ENCODE data around the gene SLC25A13.

SLC25A13 gene

DNA sequence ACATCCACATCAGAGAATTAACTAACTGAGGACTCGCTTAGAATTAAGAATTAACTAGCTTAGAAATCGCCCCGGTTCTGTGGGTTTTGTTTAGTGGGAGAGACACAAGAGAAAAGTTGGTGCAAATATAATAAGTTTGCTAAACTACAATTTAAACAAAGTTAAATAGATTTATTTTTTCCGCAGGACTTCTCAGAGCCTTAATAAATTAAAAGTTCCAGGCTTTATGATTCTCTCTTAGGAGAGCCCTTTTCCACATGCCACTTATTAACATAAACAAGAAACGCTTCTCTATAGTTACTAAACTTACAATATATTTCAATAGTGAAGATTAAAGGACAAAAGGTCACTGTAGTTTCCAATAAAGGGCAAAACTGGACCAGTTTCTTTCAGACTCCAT, 100.0 kb downstream of the SLC25A13 start:
- no peak for DNase-seq (ENCODE audit: low spot score)
- in situ Hi-C loops (cut with MboI; ENCODE audit: low pct_unique_long_range_greater_than_20kb, low sequenced_read_pairs, unreplicated experiment): no loop called here
- TF ChIP-seq, protein P1, sequence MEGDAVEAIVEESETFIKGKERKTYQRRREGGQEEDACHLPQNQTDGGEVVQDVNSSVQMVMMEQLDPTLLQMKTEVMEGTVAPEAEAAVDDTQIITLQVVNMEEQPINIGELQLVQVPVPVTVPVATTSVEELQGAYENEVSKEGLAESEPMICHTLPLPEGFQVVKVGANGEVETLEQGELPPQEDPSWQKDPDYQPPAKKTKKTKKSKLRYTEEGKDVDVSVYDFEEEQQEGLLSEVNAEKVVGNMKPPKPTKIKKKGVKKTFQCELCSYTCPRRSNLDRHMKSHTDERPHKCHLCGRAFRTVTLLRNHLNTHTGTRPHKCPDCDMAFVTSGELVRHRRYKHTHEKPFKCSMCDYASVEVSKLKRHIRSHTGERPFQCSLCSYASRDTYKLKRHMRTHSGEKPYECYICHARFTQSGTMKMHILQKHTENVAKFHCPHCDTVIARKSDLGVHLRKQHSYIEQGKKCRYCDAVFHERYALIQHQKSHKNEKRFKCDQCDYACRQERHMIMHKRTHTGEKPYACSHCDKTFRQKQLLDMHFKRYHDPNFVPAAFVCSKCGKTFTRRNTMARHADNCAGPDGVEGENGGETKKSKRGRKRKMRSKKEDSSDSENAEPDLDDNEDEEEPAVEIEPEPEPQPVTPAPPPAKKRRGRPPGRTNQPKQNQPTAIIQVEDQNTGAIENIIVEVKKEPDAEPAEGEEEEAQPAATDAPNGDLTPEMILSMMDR (IDR thresholded peaks at IDR 0.05; ENCODE audit: extremely low read depth, insufficient read depth, missing control alignments): no peak

GRCh38 chr7:96219378-96220130, 102.3 kb downstream of the SLC25A13 start:
- DNase-seq (ENCODE audit: low spot score): no peak
- in situ Hi-C loops (cut with MboI; ENCODE audit: low pct_unique_long_range_greater_than_20kb, low sequenced_read_pairs, unreplicated experiment): no loop called here
- TF ChIP-seq, protein P1 (IDR thresholded peaks at IDR 0.05; ENCODE audit: extremely low read depth, insufficient read depth, missing control alignments): no peak

GRCh38 chr7:96218664-96219243, 103.1 kb downstream of the SLC25A13 start:
- TF ChIP-seq, protein P1 (IDR thresholded peaks at IDR 0.05; ENCODE audit: extremely low read depth, insufficient read depth, missing control alignments): no peak
- in situ Hi-C loops (cut with MboI; ENCODE audit: low pct_unique_long_range_greater_than_20kb, low sequenced_read_pairs, unreplicated experiment): no loop called here
- no peak for DNase-seq (ENCODE audit: low spot score)

DNA sequence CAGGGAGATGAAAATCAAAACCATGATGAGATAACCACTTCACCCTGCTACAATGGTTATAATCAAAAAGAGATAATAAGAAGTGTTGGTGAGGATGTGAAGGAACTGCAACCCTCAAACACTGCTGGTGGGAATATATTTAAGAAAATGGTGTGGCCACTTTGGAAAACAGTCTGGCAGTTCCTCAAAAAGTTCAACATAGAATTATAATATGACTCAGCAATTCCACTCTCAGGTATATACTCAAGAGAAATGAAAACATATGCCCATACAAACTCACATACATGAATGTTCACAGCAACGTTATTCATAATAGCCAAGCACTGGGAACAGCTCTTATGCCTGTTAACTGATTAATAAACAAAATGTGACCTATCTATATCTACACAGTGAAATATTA, 104.8 kb downstream of the SLC25A13 start:
- DNase-seq (ENCODE audit: low spot score): no peak
- in situ Hi-C loops (cut with MboI; ENCODE audit: low pct_unique_long_range_greater_than_20kb, low sequenced_read_pairs, unreplicated experiment): no loop called here
- TF ChIP-seq, protein P1 (IDR thresholded peaks at IDR 0.05; ENCODE audit: extremely low read depth, insufficient read depth, missing control alignments): no peak

DNA sequence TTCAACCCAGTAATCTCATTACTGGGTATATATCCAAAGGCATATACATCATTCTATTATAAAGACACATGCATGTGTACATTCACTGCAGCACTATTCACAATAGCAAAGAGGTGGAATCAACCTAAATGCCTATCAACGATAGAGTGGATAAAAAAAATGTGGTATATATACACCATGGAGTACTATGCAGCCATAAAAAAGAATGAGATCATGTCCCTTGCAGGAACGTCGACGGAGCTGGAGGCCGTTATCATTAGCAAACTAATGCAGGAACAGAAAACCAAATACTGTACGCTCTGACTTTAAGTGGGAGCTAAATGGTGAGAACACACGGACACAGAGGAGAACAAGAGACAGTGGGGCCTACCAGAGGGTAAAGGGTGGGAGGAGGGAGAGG, 105.5 kb downstream of the SLC25A13 start:
- TF ChIP-seq, protein P1 (IDR thresholded peaks at IDR 0.05; ENCODE audit: extremely low read depth, insufficient read depth, missing control alignments): no peak
- DNase-seq (ENCODE audit: low spot score): no peak
- in situ Hi-C loops (cut with MboI; ENCODE audit: low pct_unique_long_range_greater_than_20kb, low sequenced_read_pairs, unreplicated experiment): no loop called here

DNA sequence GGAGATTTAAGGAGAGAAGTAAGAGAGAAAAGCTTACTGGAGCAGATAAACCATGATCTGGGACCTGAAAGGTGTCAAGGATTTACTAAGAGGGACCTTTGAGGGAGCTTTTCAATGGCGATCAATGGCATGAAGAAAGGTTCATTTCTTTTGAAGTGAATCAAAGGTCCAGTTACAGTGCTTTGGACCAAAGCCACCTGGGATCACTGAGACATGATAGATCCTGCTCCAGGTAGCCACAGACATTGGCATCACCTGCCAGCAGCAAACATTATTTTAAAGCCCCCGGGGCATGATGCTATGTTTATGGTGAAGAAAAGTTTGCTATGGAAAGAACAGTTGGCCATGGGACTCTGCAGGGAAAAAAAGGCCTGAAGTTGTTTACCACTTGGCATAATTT, 109.4 kb downstream of the SLC25A13 start:
- TF ChIP-seq, protein P1 (IDR thresholded peaks at IDR 0.05; ENCODE audit: extremely low read depth, insufficient read depth, missing control alignments): no peak
- in situ Hi-C loops (cut with MboI; ENCODE audit: low pct_unique_long_range_greater_than_20kb, low sequenced_read_pairs, unreplicated experiment): no loop called here
- no peak for DNase-seq (ENCODE audit: low spot score)
